Suprapubic skin (tissue), 4 donors: ENCODE measurements around the gene VASP.

Source experiments
- CTCF ChIP-seq, 2 donors: fragments of 200-600 bp in 1 of 2; fragments of 450-650 bp in 1 of 2; sonication (generic) in 1 of 2; IDR thresholded peaks; one replicate each; pipeline ENCODE4 v1.5.1; 2016 to 2019; ENCODE audit warnings: antibody characterized with exemption in 2 of 2, mild to moderate bottlenecking in 1 of 2, moderate library complexity in 1 of 2
- EP300 ChIP-seq: sonication (generic); formaldehyde crosslinking; IDR thresholded peaks from one replicate; pipeline ENCODE4 v1.6.1; 2017; ENCODE audit warnings: antibody characterized with exemption
- POLR2A ChIP-seq, 2 donors: fragments of 450-650 bp; IDR thresholded peaks; one replicate each; pipeline ENCODE4 v1.6.1; 2017; ENCODE audit warnings: antibody characterized with exemption in 2 of 2, mild to moderate bottlenecking in 2 of 2, moderate library complexity in 2 of 2
- POLR2AphosphoS5 ChIP-seq, 3 donors: sonication (generic); formaldehyde crosslinking; IDR thresholded peaks; one replicate each; pipeline ENCODE4 v1.6.1; 2017; ENCODE audit warnings: antibody characterized with exemption in 3 of 3

- TF ChIP-seq CTCF (IDR thresholded peaks at IDR 0.05) (no peak), POLR2AphosphoS5 (IDR thresholded peaks at IDR 0.05) (no peak), POLR2A (IDR thresholded peaks at IDR 0.05) (no peak), EP300 (no peak)
These were observed 17.9 kb upstream of the VASP start for GRCh38 chr19:45489216-45489855.
